ENCODE data around the gene EXOSC2.

Gene EXOSC2

DNA sequence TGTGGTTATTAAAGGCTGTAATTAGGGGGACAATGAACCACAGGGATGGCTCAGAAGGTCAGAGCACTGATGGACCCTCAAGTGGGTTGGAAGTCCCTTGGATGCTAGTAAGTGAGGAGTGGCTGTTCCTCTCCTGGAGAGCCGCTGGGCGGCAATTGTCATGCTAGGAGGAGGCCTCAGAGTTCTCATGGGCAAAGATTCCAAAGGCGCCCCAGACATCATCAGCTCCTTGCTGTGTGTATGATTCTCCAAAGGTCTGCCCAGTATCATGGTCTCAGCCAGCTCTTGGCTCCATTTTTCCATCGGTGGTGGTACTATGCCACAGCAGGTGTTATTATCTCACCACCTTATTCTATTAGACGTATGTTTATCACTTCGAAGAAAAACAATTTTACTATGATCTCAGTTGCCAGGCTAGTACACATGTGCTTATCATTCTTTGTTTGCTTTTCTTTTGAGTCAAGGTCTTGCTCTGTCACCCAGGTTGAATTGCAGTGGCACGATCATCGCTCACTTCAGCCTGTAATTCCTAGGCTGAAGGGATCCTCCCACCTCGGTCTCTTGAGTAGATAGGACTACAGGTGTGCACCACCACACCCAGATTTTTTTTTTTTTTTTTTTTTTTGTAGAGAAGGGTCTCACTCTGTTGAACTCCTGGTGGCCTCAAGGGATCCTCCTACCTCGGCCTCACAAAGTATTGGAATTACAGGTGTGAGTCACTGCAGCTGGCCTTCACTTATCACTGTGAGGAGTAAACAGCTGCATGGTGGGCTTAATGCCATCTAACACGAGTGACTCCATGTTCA lies 46.8 kb downstream of the EXOSC2 start:
- no peak for DNase-seq

DNA sequence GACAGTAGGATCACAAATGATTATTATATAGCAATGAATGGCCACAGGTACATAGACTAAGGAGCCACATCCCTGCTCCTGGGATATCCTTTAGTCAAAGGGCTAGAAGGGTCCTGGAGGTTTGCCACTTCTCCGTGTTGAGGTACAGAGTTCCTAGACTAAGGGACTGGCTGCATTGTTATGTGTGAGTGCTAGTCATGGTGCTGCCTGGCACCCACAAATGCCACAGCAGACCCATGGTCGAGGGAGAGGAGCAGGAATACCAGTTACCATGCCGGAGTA lies 47.4 kb downstream of the EXOSC2 start:
- no peak for DNase-seq

DNA sequence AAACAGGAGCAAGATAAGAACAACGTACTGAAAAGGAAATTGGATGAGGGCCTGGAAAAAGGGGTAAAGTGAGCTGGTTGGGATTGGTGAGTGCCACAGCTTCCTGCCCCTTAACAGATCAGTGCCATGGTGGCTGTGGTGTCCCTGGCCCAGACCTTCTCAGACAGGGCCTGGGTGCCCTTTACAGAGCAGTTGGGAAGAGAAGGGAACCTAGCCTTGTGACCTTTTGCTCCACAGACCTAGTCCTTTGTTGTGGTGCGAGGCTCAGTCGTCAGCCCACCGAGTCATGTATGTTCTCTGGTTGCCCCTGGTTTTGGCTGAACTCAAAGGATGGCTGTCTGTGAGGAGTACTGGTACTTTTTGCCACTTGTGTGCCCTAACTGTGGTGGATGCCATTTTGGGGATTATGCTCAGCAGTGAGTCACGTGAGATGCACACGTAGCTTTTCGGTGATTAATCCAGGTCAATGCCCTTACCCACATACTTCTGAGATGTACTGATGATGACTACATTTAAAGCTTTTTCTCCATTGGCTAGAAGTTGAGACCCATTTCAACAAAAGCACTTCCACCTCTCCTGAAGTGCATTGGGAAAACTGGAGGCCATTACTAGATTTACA lies 48.4 kb downstream of the EXOSC2 start:
- DNase-seq: no peak

DNA sequence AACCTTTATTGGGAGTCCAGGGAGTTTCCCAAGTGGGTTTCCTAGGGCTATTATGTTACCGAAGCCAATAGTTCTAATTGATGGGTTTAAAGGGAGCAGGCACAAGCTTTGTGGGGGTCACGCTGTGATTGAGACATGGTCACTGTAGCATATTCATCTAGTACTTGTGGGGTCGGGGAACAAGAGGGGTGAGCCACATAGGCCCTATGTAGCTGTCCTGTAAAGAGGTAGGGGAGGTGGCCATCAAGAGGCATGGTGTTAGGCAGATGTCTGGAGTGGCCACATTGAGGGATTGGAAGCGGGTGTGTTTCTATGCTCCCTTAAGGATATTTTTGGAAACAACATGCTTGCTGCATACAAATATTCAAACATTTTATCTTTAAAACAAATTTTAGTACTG lies 50.1 kb downstream of the EXOSC2 start:
- no peak for DNase-seq

DNA sequence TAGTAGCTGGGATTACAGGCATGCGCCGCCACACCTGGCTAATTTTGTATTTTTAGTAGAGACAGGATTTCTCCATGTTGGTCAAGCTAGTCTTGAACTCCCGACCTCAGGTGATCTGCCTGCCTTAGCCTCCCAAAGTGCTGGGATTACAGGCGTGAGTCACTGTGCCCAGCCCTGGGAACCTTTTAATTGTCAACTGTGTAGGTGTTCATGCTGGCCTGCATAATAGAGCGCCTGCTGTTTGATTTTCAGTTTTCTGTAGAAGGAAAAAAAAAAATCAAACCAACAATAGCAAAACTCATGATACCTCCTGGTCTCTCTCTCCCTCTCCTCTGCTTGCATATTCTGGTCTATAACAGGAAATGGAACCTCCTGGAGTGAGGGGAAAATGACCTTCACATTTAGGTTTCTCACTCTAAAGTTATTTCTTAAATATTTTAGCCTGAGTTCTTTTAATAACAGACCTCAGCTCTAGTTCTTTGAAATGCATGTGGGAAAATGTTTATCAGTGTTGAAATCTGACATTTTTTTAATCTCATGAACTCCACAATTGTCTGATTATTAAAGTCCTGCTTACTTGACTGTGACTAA lies 51.7 kb downstream of the EXOSC2 start:
- no peak for DNase-seq

- no peak for DNase-seq
Measured at GRCh38 chr9:130745829-130746228, 52.2 kb downstream of the EXOSC2 start.

- no peak for DNase-seq
Measured at GRCh38 chr9:130746434-130747212, 53.0 kb downstream of the EXOSC2 start.

- no peak for DNase-seq
Measured at GRCh38 chr9:130751631-130752355, 58.2 kb downstream of the EXOSC2 start.

Measured in hematopoietic multipotent progenitor cell treated with erythropoietin and hydrocortisone succinate and interleukin-3 and kit ligand, for 4 days (in vitro differentiated cells).